GM23338 (cell line): ENCODE results near the gene CTNNA1.

Experiments used
- CREB1 ChIP-seq: fragments of 250-450 bp; sonication (Bioruptor Pico); IDR thresholded peaks from 2 replicates; pipeline ENCODE4 v1.5.0; 2020; ENCODE audit warnings: low read depth, mild to moderate bottlenecking, moderate library complexity
- EZH2 ChIP-seq: fragments of 200-600 bp; sonication (generic); IDR thresholded peaks from one replicate; pipeline ENCODE4 v1.8.0; 2017; ENCODE audit warnings: antibody characterized with exemption, mild to moderate bottlenecking, low read depth; ENCODE audit not compliant: unreplicated experiment
- EZH2phosphoT487 ChIP-seq: fragments of 200-600 bp; sonication (generic); IDR thresholded peaks from one replicate; pipeline ENCODE4 v1.8.1; 2018; ENCODE audit warnings: antibody characterized with exemption; ENCODE audit not compliant: unreplicated experiment
- POLR2AphosphoS5 ChIP-seq: IDR thresholded peaks from 2 replicates; pipeline ENCODE4 v1.6.1; 2016; ENCODE audit warnings: antibody characterized with exemption, low read depth
- STAT1 ChIP-seq: IDR thresholded peaks from one replicate; pipeline ENCODE4 v1.6.1; 2016; ENCODE audit warnings: antibody characterized with exemption; ENCODE audit not compliant: unreplicated experiment
- TF ChIP-seq, protein P1 (sequence below), 2 experiments: fragments of 200-600 bp in 1 of 2; sonication (generic) in 1 of 2; conservative IDR thresholded peaks; 2 replicates each; pipeline versions ENCODE4 v1.5.1 to v1.6.1; 2016 to 2017; ENCODE audit warnings: antibody characterized with exemption in 2 of 2, low read depth in 2 of 2, mild to moderate bottlenecking in 2 of 2, moderate library complexity in 1 of 2
- TF ChIP-seq, protein P2 (sequence below): IDR thresholded peaks from 2 replicates; pipeline ENCODE4 v1.6.1; 2016; ENCODE audit warnings: antibody characterized with exemption
- TF ChIP-seq, protein P3 (sequence below): IDR thresholded peaks from one replicate; pipeline ENCODE4 v1.6.1; 2018; ENCODE audit warnings: antibody characterized with exemption; ENCODE audit not compliant: unreplicated experiment

DNA sequence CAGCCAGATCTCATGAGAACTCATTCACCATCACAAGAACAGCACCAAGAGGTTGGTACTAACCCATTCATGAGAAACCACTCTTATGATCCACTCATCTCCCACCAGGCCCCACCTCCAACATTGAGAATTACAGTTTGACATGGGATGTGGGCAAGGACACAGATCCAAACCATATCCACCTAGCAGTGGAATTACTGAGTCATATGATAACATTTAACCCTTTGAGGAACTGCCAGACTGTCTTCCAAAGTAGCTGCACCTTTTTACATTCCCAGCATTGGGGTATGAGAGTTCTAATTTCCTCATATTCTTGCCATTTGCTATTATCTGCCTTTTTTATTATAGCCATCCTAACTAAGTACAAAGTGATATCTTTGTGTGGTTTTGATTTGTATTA lies 51.9 kb downstream of the CTNNA1 start:
- TF ChIP-seq, protein P1, sequence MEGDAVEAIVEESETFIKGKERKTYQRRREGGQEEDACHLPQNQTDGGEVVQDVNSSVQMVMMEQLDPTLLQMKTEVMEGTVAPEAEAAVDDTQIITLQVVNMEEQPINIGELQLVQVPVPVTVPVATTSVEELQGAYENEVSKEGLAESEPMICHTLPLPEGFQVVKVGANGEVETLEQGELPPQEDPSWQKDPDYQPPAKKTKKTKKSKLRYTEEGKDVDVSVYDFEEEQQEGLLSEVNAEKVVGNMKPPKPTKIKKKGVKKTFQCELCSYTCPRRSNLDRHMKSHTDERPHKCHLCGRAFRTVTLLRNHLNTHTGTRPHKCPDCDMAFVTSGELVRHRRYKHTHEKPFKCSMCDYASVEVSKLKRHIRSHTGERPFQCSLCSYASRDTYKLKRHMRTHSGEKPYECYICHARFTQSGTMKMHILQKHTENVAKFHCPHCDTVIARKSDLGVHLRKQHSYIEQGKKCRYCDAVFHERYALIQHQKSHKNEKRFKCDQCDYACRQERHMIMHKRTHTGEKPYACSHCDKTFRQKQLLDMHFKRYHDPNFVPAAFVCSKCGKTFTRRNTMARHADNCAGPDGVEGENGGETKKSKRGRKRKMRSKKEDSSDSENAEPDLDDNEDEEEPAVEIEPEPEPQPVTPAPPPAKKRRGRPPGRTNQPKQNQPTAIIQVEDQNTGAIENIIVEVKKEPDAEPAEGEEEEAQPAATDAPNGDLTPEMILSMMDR (conservative IDR thresholded peaks at IDR 0.05; ENCODE audit: low read depth in 2 of 2): no peak
- TF ChIP-seq POLR2AphosphoS5 (no peak), CREB1 (no peak), EZH2 (no peak), EZH2phosphoT487 (no peak), STAT1 (no peak)
- TF ChIP-seq, protein P2, sequence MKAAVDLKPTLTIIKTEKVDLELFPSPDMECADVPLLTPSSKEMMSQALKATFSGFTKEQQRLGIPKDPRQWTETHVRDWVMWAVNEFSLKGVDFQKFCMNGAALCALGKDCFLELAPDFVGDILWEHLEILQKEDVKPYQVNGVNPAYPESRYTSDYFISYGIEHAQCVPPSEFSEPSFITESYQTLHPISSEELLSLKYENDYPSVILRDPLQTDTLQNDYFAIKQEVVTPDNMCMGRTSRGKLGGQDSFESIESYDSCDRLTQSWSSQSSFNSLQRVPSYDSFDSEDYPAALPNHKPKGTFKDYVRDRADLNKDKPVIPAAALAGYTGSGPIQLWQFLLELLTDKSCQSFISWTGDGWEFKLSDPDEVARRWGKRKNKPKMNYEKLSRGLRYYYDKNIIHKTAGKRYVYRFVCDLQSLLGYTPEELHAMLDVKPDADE: no peak
- TF ChIP-seq, protein P3, sequence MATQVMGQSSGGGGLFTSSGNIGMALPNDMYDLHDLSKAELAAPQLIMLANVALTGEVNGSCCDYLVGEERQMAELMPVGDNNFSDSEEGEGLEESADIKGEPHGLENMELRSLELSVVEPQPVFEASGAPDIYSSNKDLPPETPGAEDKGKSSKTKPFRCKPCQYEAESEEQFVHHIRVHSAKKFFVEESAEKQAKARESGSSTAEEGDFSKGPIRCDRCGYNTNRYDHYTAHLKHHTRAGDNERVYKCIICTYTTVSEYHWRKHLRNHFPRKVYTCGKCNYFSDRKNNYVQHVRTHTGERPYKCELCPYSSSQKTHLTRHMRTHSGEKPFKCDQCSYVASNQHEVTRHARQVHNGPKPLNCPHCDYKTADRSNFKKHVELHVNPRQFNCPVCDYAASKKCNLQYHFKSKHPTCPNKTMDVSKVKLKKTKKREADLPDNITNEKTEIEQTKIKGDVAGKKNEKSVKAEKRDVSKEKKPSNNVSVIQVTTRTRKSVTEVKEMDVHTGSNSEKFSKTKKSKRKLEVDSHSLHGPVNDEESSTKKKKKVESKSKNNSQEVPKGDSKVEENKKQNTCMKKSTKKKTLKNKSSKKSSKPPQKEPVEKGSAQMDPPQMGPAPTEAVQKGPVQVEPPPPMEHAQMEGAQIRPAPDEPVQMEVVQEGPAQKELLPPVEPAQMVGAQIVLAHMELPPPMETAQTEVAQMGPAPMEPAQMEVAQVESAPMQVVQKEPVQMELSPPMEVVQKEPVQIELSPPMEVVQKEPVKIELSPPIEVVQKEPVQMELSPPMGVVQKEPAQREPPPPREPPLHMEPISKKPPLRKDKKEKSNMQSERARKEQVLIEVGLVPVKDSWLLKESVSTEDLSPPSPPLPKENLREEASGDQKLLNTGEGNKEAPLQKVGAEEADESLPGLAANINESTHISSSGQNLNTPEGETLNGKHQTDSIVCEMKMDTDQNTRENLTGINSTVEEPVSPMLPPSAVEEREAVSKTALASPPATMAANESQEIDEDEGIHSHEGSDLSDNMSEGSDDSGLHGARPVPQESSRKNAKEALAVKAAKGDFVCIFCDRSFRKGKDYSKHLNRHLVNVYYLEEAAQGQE: no peak
